HL-60 (cell line): ENCODE data around the gene PKP1.
A peak's percentile ranks its signal among the peaks of the same experiment; 100 is the strongest.

ENCODE experiments used
- DNase-seq, 2 experiments: peaks; one replicate each; pipeline ENCODE4 v3.0.0-alpha.2; 2010 to 2020; ENCODE audit warnings: low read depth in 1 of 2, low spot score in 1 of 2
- H3K27ac ChIP-seq: fragments of 250-450 bp; sonication (Bioruptor Pico); replicated peaks from 2 replicates; pipeline ENCODE4 v1.5.1; 2020; ENCODE audit warnings: mild to moderate bottlenecking, moderate library complexity
- H3K27me3 ChIP-seq: fragments of 250-450 bp; sonication (Bioruptor Pico); 2 replicates; pipeline ENCODE4 v1.5.1; 2021; ENCODE audit warnings: mild to moderate bottlenecking, moderate library complexity; ENCODE audit not compliant: insufficient read depth, poor library complexity, severe bottlenecking
- H3K4me3 ChIP-seq: replicated peaks from 2 replicates; pipeline ENCODE4 v1.5.1; 2011; ENCODE audit warnings: mild to moderate bottlenecking, control low read depth, low read length; ENCODE audit not compliant: insufficient read depth
- GABPA ChIP-seq: IDR thresholded peaks from 2 replicates; pipeline ENCODE4 v1.6.1; 2012; ENCODE audit warnings: low read depth
- POLR2AphosphoS5 ChIP-seq: IDR thresholded peaks from 2 replicates; pipeline ENCODE4 v1.6.1; 2012; ENCODE audit warnings: low read depth
- SPI1 ChIP-seq: IDR thresholded peaks from 2 replicates; pipeline ENCODE4 v1.6.1; 2012; ENCODE audit warnings: low read depth, mild to moderate bottlenecking, borderline replicate concordance
- TF ChIP-seq, protein P1 (sequence below): IDR thresholded peaks from 2 replicates; pipeline ENCODE4 v1.6.1; 2012; ENCODE audit warnings: low read depth; ENCODE audit not compliant: insufficient replicate concordance
- TF ChIP-seq, protein P2 (sequence below): IDR thresholded peaks from one replicate; pipeline ENCODE4 v1.5.1; 2011; ENCODE audit warnings: low read length, control low read depth, inconsistent platforms; ENCODE audit not compliant: insufficient read depth

PKP1 gene

DNA sequence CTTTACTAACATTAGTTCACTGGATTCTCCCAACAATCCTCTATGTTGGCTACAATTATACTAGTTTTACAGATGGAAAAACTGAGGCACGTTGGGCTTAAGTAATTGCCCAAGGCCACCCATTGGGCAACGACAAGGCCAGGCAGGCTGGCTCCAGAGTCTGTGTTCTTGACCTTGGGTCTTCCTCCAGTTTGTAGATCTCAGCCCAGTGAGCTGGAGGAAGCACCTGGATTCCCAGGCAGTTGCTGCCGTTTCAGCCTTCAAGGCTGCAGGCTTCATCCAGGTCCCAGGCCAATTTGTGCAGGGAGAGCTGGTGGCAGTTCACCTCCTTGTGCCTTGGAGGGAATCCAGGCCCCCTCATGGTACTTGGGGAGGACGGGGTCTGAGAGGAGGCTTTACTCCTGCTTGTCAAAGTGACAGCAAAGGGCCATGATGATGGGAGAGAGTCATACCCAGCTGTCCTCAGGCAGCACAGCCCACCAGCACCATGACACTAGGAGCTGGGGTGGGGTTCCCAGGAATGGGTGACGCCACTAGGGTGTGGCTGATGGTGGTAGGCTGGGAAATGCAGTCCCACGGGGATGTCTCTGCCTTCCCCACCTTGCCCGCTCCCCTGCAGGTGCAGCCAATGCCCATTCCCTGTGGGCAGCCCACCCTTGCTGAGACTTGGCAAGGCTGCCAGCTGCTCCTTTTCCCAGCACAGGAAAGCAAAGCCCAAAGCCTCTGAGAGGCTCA, 27.1 kb downstream of the PKP1 start:
- Histone ChIP-seq H3K27ac (no peak overlapping the region), H3K4me3 (no peak overlapping the region), H3K27me3 (no peaks in the 10 kb centered on the region)
- no peak for DNase-seq
- no peak for TF ChIP-seq POLR2AphosphoS5
- TF ChIP-seq, protein P1, sequence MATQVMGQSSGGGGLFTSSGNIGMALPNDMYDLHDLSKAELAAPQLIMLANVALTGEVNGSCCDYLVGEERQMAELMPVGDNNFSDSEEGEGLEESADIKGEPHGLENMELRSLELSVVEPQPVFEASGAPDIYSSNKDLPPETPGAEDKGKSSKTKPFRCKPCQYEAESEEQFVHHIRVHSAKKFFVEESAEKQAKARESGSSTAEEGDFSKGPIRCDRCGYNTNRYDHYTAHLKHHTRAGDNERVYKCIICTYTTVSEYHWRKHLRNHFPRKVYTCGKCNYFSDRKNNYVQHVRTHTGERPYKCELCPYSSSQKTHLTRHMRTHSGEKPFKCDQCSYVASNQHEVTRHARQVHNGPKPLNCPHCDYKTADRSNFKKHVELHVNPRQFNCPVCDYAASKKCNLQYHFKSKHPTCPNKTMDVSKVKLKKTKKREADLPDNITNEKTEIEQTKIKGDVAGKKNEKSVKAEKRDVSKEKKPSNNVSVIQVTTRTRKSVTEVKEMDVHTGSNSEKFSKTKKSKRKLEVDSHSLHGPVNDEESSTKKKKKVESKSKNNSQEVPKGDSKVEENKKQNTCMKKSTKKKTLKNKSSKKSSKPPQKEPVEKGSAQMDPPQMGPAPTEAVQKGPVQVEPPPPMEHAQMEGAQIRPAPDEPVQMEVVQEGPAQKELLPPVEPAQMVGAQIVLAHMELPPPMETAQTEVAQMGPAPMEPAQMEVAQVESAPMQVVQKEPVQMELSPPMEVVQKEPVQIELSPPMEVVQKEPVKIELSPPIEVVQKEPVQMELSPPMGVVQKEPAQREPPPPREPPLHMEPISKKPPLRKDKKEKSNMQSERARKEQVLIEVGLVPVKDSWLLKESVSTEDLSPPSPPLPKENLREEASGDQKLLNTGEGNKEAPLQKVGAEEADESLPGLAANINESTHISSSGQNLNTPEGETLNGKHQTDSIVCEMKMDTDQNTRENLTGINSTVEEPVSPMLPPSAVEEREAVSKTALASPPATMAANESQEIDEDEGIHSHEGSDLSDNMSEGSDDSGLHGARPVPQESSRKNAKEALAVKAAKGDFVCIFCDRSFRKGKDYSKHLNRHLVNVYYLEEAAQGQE = no peak
- no peak for TF ChIP-seq SPI1
- no peak for TF ChIP-seq GABPA
- TF ChIP-seq, protein P2, sequence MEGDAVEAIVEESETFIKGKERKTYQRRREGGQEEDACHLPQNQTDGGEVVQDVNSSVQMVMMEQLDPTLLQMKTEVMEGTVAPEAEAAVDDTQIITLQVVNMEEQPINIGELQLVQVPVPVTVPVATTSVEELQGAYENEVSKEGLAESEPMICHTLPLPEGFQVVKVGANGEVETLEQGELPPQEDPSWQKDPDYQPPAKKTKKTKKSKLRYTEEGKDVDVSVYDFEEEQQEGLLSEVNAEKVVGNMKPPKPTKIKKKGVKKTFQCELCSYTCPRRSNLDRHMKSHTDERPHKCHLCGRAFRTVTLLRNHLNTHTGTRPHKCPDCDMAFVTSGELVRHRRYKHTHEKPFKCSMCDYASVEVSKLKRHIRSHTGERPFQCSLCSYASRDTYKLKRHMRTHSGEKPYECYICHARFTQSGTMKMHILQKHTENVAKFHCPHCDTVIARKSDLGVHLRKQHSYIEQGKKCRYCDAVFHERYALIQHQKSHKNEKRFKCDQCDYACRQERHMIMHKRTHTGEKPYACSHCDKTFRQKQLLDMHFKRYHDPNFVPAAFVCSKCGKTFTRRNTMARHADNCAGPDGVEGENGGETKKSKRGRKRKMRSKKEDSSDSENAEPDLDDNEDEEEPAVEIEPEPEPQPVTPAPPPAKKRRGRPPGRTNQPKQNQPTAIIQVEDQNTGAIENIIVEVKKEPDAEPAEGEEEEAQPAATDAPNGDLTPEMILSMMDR = no peak

DNA sequence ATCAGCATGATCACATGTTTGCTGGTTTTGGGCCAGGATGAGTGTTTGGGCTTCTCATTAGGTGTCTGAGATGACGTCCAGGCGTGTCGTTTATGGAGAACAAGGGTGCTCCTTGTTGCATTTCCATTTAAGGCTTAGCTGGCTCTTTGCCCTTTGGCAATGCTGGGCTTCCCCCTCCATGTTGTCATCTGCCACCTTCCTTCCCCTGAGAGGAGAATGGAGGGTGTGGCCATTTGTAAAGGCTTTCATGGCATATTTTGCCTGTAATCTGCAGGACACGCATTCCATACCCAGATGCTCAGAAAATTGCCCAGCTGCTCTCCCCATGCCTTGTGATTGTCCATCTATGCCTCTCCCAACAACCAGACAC, 27.7 kb downstream of the PKP1 start:
- no peak overlapping the region for H3K27ac ChIP-seq
- no peak overlapping the region for H3K4me3 ChIP-seq
- no peaks in the 10 kb centered on the region for H3K27me3 ChIP-seq
- TF ChIP-seq, protein P2 = no peak
- TF ChIP-seq, protein P1 = no peak
- TF ChIP-seq SPI1 = no peak
- no peak for TF ChIP-seq POLR2AphosphoS5
- TF ChIP-seq GABPA = no peak
- peak in 1 of 2 experiments; percentile 15 for DNase-seq

DNA sequence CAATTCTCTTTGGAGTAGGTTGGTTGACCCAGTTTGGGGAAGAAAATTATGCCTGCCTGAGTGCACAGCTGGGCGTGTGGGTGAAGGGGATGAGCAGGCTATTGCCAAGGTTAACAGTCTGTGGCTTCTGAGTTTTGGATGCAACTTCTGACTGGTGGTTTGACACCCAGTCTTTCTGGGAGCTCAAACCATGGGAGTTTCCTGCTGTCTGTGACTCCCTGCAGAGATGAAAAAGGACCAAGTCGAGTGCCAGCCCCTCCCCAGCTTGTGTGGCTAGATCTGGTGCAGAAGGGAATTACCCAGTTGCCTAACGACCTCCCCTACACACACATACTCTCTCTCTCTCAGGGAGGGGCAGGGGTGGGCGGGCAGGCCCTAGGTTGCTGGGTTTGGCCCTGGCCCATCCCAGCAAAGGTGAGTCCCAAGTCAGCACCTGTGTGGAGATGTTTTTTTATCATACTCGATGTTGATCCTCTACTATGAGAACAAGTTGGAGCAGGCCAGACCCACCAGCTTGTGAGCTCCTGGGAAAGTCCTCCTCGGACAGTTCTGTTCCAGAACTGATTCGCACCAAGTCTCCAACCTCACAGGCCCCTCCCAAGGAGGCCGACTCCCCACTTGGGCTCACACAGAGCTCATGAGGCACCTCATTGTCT, 28.2 kb downstream of the PKP1 start:
- Histone ChIP-seq H3K27ac (no peak overlapping the region), H3K27me3 (no peaks in the 10 kb centered on the region), H3K4me3 (no peak overlapping the region)
- DNase-seq = peak in 1 of 2 experiments; percentile 15
- TF ChIP-seq POLR2AphosphoS5 = no peak
- TF ChIP-seq, protein P2 = no peak
- TF ChIP-seq, protein P1 = no peak
- TF ChIP-seq SPI1 = no peak
- TF ChIP-seq GABPA = no peak
